Stimulated activated CD8-positive, alpha-beta memory T cell treated with anti-CD3 and anti-CD28 coated beads, Interleukin-15, amount 100 ng/mL, for 1 hour (primary cell): ENCODE results near the gene C3orf33.

ENCODE experiments used
- DNase-seq: peaks from one replicate; pipeline ENCODE4 v3.0.0-alpha.2; 2020; ENCODE audit warnings: low read depth

C3orf33 gene

GRCh38 chr3:155741603-155742002, 64.5 kb downstream of the C3orf33 start:
- no peak for DNase-seq

GRCh38 chr3:155741101-155741500, 65.0 kb downstream of the C3orf33 start:
- DNase-seq = no peak

- DNase-seq = no peak
Measured at GRCh38 chr3:155739154-155739553, 66.9 kb downstream of the C3orf33 start.

GRCh38 chr3:155738580-155739076, 67.5 kb downstream of the C3orf33 start:
- no peak for DNase-seq

GRCh38 chr3:155737844-155738460, 68.1 kb downstream of the C3orf33 start:
- DNase-seq = no peak

- DNase-seq = no peak
Measured at GRCh38 chr3:155736381-155736780, 69.7 kb downstream of the C3orf33 start.

GRCh38 chr3:155730843-155731242, 75.2 kb downstream of the C3orf33 start:
- DNase-seq = no peak

GRCh38 chr3:155727836-155728235, 78.2 kb downstream of the C3orf33 start:
- DNase-seq = no peak

GRCh38 chr3:155714295-155714718, 91.8 kb downstream of the C3orf33 start:
- no peak for DNase-seq
